ENCODE measurements around the gene MPL.

The MPL gene

DNA sequence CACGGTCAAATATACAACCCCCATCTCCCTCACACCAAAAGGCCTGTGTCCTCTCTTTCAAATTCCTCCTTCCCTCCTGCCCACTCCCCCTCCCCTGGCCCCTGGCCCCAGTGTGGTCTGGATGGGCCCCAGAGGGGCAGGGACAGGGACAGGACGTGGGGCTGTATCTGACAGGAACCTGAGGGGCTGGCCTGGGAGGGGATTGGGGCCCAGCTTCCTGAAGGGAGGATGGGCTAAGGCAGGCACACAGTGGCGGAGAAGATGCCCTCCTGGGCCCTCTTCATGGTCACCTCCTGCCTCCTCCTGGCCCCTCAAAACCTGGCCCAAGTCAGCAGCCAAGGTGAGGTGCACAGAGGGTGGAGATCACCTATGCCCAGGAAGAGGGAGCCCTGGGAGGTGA lies at the start of gene MPL:
MPL (plus strand) TSS at position 231 of the 400 bp plus-strand sequence; CDS start at position 262, 31 bp downstream.
- no peak for DNase-seq

DNA sequence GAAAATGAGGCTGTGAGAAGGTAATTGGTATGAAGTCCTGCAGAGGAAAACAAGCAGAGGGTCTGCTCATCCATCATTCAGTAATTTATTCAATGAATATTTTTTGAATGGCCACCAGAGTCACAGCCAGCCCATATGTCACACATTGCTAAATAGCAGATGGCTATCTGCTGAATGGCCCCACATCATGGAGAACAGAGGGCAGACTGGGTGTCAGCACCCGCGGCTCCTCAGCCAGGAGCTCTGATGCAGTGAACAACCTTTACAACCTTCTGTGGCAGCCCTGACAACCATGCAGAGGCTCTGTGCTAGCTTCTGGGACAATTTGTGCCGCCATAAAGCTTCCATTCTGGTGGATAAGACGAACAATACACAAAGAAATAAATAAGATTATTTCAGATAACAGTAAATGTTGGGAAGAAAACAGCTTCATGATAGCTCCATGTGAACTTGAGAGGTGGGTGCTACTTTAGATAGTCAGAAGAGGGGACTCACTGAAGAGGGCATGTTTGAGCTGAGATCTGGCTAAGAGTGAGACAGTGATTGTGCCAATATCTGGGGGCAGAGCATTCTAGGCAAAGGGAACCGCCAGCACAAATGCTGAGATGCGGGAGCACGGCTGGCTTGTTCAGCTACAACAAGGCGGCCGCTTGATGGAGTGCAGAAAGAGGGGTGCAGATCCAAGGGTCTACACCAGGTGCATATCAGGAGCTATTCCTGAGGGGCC lies 49.4 kb upstream of the MPL start:
- no peak for DNase-seq

DNA sequence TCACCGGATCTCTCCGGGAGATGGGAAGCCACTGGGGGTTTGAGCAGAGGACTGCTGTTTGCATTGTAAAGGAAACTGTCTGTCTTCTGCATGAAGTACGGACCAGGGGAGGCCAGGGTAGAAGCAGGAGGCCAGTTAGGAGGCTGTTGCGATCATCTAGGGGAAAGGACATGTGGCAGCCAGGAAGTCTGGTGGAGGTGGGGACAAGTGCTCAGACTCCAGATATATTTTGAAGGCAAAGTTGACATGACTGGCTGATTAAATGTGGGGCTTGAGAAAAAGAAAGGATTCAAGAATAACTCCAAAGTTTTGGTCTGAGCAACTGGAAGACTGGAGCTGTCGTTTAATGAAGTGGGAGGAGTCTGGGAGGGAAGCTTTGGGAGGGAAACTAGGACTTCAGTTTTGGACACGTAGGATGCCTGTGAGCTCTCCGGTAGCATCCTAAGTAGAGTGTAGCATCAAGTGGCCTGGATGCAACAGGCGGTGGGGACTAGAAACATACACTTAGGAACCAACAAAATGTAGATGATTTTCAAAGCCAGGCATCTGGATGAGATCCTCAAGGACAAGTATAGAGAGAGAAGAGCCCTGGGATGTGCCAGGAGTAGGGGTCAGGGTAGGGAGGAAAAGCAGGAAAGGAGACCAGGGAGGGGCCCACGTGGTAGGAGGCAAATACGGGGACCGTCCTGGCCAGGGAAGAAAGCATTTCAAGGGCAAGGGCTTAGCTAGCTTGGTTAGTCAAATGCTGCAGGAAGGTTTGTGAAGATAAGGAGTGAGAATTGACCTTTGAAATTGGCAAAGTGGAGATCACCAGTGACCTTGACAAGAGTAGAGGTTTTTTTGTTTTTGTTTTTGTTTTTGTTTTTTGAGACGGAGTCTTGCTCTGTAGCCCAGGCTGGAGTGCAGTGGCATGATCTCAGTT lies 48.6 kb upstream of the MPL start:
- no peak for DNase-seq

DNA sequence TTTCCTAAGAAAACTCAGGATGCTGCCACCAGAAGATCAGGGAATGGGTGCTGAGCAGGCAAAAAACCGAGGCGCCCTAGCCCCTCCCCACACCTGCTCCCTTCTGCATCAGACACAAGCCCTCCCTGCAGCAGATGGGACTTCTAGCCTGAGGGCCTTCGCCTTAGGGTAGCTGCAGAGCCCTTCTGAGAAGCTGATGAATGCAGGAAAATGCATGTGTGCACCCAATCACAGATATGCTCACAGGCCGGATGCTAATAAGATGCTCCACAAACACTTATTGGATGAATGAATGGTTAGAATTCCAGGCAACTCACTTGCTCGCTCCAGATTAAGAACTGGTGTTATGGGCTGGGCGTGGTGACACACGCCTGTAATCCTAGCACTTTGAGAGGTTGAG lies 45.4 kb upstream of the MPL start:
- no peak for DNase-seq

DNA sequence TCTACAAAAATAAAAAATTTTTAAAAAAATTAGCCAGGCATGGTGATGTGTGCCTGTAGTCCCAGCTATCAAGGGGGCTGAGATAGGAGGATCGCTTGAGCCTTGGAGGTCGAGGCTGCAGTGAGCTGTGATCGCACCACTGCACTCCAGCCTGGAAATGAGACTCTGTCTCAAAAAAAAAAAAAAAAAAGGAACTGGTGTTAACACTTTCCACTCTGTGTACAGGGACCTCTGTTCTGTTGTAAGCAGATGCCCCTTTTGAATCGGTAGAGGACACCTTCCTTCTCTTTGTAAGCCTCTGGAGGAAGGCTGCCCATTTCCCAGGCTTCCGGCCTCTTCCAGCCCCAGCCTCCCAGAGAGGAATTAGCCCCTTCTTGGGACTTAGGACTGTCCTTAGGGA lies 44.9 kb upstream of the MPL start:
- no peak for DNase-seq

DNA sequence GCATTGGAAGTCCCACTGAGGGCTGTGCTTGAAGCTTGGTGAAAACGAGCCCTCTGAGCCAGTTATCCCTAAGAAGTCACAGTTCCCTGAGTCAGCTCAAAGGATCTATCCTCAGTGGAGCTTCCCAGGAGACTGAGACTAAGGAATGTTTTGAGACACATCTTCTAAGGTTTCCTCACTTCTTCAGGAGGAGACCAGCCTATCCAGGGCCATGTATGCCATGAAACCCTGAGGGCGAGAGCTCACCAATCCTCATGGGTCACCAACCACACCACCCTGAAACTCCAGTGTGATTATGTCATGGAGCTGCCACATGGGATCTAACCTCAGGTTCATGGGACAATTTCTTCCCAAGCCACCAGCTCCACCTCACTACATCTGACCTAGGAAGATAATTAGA lies 44.4 kb upstream of the MPL start:
- no peak for DNase-seq

DNA sequence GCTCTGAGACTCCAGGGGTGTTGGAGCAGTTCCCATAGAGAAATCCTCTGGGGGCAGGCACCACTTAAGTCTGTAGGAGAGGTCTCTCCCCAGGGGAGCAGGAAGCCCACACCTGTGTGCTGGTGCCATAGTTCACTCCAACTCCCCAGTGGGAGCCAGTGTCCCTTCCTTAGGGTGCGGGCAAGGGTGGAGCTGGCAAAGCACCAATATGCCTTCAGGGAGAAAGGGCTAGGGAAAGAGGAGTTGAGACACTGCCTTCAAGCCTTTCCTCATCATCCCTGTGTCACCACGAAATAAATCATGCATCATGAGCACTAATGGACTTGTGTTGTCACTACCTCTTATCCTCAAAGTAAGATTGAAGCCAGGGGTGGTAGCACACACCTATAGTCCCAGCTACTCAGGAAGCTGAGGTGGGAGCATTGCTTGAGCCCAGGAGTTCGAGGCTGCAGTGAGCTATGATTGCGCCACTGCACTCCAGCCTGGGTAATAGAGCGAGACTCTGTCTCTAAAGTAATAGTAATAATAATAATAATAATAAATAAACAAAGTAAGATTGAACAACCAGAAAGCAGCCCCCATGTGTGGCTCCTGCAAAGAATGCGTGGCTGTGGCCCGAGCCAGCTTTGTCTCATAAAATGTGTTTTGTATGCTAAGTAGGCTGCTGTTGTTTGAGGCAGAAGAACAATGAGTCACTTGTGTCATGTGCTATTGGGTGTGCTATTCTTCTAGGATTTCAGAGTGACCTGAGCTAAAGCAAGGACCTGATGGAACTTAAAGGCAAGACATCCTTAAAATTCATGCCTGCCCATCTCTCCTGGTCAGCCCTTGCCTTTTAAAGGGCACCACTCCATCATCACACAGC lies 43.5 kb upstream of the MPL start:
- no peak for DNase-seq

DNA sequence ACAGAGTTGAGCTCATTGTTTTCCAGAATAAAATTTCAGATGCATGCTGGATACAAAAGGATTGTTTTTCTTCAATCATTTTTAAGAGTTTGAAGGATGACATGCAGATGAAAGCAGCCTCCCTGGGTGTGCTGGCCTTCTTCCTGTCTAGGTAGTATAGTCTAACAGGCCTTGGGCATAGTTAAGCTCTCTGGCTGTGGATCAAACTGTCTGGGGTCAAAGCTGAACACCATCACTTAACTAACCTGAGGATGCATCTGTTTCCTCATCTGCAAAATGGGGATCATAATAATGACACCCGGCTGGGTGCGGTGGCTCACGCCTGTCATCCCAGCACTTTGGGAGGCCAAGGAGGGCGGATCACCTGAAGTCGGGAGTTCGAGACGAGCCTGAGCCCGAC lies 42.9 kb upstream of the MPL start:
- DNase-seq = no peak

DNA sequence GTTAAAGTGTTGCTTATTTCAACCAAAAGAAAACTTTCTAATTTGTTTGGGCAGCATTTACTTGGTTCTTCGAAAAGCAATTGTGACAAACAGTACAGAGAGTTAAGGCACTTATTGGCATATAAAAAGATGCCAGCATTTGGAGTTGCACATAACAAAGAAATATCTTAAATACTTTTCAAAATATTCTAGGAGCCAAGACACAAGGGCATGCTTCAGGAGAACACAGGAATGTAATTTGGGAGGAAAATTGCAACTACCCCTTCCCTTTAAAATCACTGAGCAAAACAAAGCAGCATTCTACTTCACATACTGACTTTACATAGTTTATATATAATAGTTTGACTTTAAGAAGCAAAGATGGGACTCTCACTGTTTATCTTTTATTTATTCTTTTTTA lies 41.4 kb upstream of the MPL start:
- no peak for DNase-seq

DNA sequence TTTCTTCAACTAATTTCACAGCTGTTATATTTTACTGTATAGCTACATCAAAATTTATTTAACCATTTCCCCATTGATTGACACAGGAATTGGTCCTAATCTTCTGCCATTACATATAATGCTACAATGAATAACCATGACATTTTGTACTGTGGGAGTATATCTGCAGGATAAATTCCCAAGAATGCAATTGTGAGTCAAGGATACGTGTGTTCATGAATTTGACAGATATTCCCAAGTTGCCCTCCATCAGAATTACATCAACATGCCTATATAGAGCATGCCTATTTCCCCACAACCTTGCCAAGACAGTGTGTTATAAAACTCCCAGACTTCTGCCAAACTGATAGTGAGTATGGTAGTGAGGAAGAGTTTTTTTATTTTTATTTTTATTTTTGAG lies 39.6 kb upstream of the MPL start:
- DNase-seq = no peak

DNA sequence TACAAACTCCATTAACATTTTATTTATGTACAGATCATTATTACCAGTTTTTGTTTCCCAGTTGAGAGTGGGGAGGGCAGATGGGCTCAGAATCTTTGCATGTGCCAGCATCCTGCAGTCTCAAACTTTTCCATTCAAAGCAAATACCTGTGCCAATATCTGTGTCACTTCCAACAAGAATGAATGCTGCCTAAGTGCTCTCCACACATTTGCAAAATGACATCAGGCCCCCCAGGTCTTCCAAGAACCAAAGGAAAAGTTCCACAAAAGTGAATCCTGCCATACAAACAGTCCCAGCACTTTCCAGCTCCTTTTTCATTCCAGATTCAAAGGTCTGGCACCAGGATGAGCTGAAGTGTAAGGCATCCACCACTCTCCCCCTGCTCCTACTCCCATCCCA lies 38.5 kb upstream of the MPL start:
- DNase-seq = no peak

DNA sequence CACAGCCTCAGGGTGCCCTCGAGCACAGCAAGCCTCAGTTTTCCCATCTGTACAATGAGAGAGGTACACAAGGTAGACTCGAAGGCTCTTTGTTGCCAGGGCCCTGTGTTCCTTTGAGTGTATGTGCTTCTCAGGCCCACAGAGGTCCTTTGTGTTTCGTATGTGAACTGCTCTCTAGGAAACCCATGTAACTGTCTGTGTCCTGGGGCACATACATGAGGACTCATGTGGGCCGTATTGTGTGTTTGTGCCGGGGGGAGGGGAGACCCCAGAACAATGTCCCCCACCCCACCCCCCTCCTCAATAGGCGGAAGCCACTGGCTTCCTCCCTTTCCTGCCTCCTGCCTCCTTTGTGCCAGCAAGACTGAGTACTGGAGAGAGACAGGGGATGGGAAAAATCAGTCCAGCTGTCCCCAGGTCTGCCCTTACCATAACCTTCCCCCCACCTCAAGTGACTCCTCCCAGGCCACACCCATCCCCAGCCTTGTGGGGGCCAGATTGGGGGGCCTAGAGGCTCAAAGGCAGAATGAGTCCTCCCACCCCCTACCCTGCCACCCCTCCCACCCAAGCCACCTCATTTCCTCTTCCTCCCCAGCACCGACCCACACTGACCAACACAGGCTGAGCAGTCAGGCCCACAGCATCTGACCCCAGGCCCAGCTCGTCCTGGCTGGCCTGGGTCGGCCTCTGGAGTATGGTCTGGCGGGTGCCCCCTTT lies 37.1 kb upstream of the MPL start, which contains the start of gene TIE1:
TIE1 (plus strand) TSS at position 605 of the 717 bp plus-strand sequence; CDS start at position 695, 90 bp downstream.
- no peak for DNase-seq

DNA sequence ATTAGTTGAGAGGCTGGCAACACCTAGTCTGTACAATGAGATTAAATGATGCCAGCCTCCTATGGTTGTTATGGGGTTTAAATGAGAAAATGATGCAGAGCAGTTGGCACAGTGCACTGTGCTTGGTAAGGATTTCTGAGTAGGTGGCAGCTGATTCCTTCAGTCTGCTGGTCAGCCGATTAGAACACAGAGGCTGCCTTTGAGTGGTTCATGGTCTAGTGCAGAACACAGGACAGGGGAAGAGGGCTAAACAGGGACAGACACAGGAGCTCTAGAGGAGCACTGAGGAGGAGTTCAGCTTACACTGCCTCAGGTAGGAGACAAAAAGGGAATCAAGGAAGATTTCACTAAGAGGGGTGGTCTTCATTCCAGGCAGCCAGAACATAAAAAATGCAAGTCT lies 35.4 kb upstream of the MPL start:
- DNase-seq = no peak

DNA sequence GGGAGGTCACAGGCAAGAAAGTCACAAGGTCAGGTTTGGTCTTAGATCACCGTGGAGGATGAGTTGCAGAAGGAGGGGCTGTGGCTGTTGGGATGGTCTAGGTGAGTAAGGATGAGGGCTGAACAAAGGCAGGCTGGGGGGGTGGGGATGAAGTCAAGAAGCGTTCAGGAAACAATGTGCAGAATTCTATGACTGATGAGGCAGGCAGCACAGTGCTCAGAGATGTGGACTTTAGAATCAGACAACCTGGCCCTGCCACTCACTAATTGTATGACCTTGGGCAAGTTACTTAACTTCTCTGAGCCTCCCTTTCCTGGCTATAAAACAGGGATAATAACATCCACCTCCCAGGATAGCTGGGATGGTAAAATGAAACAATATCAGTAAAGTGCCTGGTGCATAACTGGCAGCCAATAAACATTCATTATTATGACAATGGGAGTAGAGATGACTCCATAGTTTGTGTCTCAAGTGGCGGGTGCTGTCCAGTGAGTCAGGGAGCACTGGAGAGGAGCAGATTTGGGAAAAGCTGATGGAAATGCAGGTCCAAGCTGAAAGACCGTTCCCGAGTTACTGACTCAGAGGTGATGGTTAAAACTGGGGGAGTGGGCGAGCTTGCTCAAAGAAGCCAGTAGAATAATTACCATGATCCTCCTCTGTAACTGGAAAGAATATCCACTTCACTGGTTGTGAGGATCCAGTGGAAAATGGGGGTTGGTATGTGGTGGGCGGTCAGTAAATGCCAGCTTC lies 34.7 kb upstream of the MPL start:
- no peak for DNase-seq

DNA sequence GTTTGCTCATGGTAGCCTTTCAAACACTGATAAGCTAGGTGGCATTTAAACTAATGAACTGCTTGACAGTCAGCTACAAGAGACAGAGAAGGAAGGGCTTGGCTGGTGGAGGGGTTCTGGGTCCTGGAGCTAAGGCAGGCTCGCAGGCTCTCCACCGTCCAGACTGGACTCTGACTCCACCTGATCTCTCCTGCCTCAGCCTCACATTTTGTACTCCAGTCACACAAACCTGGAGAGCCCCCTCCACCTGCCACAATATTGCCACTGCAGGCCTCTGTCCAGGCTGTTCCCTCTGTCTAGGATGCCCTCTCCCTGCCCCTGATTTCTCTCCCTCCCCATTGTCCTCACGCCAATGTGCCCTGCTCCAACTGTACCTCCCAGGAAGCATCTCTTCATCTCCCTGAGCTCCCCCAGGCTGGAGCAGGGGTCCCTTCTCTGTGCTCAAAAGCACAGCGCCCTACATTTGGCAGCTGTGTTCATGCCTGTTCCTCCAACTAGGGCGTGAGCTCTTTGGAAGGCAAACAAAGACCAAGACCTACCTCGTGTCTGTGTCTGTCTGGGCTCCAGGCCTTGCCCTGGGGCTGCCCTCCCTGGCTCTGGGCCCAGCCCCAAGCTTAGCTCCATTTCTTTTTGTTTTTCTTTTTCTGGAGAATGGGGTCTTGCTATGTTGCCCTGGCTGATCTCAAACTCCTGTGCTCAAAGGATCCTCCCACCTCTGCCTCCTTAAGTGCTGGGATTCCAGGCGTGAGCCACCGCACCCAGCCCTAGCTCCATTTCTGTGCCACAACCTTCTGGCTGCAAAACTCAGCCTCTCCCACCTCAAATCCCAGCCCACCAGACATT lies 33.9 kb upstream of the MPL start:
- DNase-seq = no peak

DNA sequence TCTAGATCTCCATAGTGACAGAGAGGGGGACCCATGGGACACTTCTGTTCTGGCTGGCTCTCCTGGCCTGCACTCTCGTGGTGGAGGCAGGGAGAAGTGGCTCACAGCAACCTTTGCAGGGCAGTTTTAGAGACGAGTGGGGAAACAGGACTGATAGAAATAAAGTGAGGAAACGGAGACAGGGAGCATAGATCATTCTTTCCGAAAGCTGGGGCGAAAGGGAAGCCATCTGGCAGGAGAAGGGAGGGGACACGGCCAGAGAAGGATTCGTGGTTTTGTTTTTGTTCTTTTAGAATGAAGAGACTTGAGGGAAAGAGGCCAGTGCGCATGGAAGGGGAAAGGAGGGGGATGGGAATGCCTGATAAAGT lies 33.3 kb upstream of the MPL start:
- DNase-seq = no peak

DNA sequence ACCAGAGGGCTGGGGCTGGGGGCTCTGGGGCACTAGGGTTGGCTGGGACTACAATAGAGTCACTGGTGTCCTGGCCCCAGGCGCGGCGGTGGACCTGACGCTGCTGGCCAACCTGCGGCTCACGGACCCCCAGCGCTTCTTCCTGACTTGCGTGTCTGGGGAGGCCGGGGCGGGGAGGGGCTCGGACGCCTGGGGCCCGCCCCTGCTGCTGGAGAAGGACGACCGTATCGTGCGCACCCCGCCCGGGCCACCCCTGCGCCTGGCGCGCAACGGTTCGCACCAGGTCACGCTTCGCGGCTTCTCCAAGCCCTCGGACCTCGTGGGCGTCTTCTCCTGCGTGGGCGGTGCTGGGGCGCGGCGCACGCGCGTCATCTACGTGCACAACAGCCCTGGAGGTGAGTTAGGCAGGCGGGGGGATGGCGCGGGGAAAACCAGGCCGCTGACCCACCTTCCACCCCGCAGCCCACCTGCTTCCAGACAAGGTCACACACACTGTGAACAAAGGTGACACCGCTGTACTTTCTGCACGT lies 32.8 kb upstream of the MPL start:
- DNase-seq = no peak

DNA sequence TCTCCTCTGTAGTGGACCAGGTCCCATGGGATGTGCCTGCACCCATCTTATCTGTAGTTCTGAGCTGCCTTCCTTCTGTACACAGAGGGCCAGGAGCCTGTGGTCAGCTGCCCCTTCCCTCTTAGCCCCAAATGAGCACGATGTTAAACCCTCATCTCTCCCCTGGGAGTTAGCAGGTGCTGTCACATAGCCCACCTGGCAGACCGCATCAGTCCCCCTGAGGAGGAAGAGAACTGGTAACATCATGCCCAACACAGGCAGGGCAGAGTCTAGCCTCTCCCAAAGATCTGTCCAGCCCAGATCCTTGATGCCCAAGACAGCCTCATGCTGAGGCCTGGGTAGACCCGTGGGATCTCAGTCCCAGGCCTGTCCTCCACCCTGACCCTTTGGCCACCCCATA lies 32.2 kb upstream of the MPL start:
- no peak for DNase-seq

DNA sequence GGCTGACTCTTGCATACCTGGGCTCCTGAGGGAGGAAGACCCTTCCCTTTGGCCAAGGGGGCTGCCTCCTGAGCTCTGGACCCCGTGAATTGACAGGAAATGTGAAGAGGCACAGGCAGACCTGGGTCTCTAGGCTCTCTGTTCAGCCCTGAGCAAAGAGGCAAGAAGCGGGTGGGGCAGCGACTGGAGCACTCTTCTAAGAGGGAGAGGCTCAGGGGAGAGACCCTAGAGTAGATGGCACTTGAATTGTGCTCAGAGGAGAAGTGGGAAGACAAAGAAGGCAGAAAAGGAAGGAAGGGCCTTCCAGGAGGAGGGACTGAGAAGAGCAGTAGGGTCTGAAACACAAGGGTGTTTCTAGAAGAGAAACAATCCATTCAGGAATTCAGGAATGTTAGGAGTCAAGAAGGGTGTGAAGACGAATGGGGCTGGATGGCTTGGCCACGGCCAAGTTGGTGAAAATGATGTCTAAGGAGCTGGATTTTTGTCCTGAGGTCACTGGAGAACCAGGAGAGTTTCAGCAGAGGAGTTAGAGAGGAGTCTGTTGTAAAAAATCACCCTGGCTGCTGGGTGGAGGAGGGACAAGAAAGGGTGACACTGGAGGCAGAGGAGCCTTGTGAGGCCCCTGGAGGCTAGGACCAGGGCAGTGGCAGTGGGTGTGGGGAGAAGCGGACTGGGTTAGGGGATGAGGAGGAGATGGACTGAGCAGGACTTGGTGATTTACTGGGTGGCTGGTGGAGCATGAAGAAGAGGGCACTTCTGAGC lies 31.5 kb upstream of the MPL start:
- no peak for DNase-seq
